ENCODE data around the gene PLPP7.

Gene PLPP7

DNA sequence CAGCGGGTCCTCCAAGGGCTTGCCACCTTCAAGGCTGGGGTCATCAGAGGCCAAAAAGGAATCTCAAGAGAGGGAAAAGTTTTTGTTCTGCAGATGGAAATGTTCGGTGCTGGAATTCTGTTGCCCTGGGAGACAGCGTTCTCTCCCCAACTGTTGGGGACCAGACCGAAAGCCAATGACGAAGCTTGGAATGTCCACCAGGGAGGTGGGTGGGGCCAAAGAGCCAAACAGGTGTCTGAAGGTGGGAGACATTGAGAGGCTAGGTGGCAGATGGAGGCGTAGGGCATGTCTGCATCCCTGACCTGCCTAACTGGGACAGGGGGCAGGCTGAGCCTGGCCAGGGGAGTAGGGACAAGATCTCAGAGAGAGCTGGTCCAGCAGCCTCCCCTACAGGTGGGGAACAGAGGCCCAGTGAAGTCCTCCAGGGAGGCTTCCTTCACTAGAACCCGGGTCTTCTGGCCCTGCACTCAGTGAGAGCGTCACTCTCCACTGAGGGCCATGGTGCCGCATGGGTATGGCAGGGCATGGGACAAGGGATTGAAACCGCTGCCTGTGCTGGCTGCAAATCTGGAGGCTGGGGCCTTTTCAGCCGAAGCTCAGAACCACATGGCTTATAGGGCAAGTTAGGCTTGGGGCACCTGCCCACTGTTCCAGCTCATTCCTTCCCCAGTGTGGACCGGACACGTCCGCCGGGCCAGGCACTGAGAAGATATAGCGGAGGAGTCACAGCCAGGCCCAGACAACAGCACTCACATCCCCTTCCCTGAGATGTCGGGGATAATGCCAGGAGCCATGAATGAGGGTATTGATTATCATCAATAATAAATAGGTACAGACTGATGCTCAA is 8.2 kb upstream of the PLPP7 start:
- DNase-seq (ENCODE audit: low spot score): no peak

DNA sequence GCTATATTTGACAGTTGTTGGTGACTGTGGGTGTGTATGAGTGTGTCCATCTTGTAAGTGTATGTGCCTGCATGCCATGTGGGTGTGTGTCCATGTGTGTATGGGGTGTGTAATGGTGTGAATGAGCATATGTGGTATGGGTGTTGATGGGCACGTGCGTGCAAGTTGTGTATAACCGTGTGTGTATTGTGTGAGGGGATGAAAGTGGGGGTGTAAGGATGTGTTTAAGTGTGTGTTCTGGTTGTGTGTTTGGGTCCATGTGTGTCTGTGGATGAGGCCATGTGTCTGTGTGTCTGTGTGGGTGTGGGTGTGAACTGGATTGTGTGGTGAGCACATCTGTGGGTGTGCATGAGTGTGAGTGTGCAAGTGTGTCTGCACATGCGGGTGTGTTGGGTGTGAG is 7.3 kb upstream of the PLPP7 start:
- no peak for DNase-seq (ENCODE audit: low spot score)

DNA sequence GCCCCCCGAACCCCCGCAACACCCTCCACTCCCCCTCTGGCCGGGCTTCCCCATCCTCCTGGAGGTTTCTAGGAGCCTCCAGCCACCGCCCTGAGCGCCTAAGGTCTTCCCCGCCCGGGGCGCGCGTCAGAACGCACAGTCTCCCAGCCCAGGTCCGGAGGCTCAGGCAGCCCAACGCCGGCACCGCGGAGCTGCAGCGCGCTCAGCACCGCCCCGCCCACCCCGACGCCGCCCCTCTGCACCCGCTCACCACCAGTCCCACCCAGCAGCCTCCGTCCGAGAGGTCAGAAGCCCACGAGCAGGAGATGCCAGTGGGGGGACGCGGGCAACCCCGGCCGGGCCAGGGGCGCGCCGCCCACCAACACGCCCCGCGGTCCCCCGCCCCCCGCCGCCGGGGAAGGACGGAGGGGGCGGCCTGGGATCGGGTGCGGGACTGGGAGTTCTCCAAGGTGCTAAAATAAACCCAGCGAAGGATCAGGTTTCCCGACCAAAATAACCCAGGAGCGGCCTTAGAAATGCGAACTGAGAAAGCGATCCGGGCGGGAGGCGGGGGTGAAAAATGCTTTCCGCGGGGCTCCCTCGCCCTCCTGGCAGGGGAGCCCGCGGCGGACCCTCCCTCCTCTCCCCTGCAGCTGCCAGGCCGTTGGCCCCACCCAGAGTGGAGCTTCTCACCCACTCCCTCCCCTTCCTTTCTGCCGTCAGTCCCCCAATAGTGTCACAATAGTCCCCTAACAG is 6.7 kb upstream of the PLPP7 start:
- no peak for DNase-seq (ENCODE audit: low spot score)

DNA sequence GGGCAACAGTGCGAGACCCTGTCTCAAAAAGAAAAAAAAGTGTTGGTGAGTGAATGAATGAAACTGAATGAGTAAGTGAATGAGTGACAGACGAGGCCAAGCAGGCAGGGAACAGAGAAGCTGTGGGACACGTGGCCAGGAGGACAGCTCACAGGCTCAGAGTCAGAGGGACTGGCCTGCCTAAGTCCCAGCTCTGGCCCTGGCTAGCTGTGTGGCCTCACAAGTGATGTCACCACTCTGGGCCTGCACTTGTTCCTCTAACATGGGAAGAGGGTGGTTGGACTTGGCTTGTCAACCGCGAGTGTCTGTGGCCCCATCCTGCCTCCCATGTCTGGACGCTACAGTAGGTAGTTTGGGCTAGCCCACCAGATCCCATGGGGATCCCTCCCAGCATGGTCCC is 4.7 kb upstream of the PLPP7 start:
- no peak for DNase-seq (ENCODE audit: low spot score)

DNA sequence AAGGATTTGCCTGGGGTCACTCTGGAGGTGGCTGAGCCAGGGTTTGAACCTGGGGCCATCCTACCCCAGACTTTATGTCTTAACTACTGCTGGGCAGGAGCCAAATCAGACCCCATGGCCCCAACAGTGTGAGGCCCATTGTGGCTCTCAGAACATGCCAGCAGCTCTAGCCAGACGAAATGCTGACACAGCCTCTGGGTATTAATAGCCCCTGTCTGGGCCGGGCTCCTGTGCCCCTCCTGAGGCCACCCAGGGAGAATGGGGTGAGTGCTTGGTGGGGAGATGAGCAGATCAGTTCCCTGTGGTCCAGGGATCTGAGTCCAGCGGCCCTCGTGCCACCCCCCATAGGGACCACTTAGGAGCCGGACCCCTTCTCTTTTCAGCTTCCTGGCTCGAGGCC is 2.2 kb upstream of the PLPP7 start:
- no peak for DNase-seq (ENCODE audit: low spot score)

DNA sequence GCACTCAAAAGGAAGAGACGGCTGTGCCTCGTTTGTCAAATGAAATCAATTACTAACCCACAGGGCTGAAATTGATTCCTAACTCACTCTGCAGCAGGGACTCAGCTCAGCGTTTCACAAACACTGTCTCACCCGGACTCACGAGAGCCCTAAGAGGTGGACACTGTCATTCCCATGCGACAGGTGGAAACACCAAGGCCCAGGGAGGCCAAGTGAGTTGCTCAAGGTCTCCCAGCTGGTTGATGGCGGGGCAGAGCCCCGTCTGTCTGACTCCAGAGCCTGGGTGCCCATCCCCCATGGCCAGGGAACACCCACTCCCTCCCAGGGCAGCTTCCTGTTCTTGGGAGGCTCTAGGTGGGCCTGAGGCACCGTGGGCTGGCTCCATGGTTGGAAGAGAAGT is 1.3 kb upstream of the PLPP7 start:
- no peak for DNase-seq (ENCODE audit: low spot score)

DNA sequence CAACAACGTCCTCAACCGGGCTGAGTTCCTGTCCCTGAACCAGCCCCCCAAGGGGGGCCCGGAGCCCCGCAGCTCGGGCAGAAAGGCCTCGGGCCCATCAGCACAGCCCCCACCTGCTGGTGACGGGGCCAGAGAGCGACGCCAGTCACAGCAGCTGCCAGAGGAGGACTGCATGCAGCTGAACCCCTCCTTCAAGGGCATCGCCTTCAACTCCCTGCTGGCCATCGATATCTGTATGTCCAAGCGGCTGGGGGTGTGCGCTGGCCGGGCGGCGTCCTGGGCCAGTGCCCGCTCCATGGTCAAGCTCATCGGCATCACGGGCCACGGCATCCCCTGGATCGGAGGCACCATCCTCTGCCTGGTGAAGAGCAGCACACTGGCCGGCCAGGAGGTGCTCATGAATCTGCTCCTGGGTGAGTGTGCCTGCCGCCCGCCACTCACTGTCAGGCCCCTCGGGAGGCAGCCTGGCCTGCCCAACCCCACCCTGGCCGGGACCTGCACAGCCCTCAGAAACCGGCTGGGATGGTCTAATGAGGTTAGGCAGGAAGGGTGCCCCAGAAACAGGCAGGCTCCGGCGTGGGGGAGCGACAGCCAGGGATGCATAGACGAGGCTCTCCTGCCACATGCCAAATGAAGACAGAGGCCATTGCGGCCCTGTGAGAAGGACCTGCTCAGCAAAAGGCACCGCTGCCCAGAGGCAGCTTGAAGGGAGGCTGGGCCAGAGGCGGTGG is 678 bp downstream of the PLPP7 start:
- DNase-seq (ENCODE audit: low spot score): no peak

DNA sequence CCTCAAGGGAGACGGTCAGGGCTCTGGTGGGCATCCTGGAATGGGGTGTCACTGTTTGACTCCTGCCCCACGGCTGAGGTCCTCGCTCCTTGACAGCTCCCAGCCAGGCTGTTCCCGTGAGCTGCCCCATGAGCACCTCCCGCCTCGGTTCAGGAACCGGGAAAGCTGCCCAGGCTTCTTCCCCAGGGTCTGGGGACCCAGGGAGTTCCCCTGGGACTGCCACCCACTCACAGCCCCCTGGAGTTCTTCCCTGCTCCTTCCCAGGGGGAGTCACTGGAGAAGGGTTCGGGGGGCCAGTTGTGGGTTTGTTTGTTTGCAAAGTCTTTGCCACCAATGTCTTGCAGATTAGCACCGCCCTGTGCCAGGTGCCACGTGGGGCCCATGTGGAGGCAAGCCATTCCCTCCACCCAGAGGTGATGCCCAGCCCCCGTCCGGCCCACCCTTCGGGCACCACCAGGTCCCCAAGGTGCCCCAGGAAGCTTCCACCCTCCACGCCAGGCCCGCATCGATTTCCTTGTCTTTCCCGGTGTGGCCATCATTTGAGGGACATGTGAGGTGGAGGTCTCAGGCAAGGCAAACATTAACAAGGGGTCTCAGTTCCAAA is 1.3 kb downstream of the PLPP7 start:
- no peak for DNase-seq (ENCODE audit: low spot score)

DNA sequence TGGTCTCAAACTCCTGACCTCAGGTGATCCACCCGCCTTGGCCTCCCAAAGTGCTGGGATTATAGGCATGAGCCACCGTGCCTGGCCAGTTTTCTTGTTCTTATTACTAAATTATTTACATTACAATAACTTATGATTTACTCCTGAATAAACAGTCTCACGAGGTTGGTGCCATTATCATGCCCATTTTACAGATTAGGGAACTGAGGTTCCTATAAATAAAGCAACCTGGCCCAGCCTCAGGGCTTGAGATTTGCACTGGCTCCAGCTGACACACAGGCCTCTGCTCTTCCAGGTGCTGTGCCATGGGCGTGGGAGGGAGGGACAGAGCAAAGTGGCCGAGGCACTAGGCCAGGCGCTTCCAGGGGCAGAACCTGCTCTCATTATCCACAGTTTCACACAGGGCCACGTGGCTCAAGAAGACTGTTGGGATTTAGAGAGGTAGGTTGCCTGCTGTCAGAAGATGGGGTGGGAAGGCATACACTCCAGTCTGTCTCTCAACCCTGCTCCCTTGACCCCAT is 2.3 kb downstream of the PLPP7 start:
- DNase-seq (ENCODE audit: low spot score): no peak

DNA sequence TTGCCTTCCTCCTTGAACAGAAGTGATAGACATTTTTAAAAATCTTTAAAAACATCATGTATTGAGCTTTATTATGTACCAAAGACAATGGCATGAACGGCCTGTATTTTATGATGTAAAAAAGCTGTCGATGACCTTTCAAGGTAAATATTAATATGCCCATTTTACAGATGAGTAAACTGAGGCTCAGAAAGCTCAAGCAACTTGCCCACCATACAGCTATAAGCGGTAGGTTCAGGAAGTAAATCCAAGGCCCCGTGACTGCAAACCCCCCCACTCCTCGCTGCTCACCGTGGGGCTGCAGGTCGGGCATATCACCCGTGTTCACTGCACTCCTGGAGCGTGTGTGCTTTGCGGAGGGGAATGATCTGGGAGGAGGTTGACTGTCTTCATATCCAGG is 3.4 kb downstream of the PLPP7 start:
- no peak for DNase-seq (ENCODE audit: low spot score)

DNA sequence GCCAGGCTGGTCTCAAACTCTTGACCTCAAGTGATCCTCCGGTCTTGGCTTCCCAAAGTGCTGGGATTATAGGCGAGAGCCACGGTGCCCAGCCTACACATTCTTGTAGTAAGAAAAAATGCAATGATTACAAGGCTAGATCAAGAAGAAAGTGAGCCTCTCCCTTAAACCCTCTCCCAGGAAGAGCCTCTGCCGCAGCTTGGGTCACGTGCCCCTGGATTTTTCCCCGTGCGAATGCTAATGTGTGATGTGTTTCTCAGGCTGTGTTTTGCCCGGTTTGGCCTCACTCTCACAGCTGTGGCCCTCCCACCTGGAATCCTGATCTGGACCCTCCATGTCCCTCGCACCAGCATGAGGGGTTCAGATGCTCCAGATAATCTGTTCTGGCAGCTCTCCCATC is 6.9 kb downstream of the PLPP7 start:
- no peak for DNase-seq (ENCODE audit: low spot score)

DNA sequence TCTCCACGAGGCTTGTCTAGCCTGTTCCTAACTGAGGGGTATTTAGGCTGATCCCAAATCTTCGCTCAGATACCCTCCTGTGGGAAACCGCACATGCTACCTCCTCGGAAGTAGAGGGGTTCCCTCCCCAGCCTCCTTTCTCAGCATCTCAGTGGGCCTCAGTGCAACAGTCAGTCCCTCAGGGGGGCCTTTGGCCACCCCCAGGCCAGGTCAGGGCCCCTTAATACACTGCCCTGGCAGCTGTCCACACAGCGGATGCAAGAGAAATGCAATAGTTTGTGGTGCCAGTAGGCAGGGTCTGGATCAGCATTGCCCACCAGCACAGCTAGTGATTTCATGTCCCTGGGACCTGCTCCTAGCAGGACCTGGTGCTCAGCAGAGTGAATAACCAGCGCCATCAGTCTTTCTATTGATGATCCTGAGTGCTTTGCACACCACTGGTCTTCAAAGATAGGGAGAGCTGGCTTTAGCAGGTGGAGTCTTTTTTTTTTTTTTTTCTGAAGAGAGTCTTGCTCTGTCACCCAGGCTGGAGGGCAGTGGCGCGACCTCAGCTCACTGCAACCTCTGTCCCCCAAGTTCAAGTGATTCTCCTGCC is 7.5 kb downstream of the PLPP7 start:
- no peak for DNase-seq (ENCODE audit: low spot score)

DNA sequence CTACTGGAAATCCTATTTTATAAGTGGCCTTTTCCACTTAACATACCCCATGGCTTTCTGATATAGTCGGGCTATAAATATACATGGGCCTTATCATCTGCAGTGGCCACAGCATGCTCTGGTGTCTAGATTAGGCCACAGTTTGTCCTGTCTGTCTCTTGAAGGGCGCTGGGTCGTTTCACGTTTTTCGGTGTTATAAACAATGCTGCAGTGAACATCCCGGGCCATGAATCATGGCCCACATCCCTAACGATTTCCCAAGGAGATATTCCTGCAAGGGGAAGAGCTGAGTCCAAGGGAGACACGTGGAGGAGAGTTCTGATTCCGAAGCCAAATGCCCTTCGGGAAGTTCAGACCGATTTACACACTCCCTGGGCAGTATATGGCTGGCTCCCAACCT is 8.4 kb downstream of the PLPP7 start:
- no peak for DNase-seq (ENCODE audit: low spot score)

DNA sequence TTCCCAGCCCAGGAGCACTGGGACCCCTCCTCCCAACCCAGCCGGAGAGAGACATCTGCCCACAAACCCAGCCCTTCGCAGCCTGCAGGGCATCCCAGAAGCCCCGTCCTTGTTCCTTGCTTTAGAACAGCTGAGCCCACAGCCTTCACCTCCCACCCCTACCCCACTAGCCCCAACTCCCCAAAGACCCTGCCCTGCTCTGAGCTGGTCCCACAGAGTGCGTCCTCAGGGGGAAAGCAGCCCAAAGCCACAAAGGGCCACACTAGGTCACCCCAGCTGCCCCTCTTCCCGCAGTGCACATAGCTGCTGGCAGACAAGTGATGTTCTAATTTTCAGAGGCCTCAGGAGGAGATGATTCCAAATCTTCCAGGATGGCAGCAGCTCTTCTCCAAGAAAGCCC is 8.8 kb downstream of the PLPP7 start:
- no peak for DNase-seq (ENCODE audit: low spot score)

DNA sequence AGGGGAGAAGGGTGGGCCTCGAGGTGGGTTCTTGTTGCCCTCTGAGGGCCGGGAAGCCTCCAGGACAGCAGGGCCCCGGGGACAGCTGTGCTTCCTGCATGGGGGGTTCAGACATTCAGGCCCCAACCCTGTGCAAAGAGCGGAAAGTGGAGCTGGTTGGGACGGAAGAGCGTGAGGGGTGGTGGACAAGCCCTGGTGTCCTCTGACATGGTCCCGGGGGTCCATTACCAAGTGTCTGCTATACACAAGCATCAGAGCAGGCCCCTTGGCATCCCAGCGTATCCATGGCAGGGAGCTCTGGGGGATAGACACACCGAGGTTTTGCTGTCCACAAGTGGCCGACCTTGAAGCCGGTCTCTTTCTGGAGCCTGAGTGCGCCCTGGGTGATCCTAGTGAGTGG is 9.3 kb downstream of the PLPP7 start:
- no peak for DNase-seq (ENCODE audit: low spot score)

DNA sequence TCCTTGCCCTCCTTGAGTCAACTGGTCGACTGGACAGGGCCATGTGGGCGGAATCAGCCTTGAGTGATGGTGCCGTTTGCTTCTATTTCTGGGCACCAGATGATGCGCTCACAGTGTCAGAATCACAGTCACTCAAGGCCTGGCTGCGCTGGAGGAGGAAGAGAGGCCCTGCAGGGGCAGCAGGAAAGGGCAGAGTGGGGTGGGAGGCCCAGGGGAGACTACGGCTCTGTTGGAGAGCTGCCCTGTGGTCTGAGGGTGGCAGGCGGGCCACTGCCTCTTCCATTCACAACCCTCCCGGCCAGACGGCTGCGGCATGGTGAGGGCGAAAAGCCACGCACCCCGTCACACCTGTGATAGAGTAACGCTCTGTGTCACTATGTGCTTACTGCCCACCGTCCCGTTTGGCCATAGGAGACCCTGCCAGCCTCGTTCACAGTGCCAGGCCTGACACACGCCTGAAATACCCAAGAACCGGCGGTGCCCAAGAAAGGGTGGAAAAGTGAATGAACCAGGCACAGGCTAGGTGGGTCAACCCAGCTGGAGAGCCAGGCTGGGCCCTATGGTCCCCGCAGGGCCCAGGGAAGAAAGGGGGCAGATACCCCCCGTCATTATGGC is 9.9 kb downstream of the PLPP7 start:
- DNase-seq (ENCODE audit: low spot score): no peak

DNA sequence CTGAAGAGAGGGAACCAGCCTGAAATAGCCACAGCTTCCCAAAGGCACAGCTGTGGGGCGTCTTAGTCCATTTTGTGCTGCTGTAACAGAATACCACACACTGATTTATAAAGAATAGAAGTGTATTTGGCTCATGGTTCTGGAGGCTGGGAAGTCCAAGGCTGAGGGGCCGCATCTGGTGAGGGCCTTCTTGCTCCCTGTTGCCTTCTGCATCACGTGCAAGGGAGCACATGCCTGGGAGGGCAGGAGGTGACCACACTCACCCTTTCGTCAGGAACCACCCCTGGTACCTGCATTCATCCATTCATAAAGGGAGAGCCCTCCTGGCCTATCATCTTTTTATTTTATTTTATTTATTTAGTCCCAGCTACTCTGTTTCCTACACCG is 10.4 kb downstream of the PLPP7 start:
- no peak for DNase-seq (ENCODE audit: low spot score)

DNA sequence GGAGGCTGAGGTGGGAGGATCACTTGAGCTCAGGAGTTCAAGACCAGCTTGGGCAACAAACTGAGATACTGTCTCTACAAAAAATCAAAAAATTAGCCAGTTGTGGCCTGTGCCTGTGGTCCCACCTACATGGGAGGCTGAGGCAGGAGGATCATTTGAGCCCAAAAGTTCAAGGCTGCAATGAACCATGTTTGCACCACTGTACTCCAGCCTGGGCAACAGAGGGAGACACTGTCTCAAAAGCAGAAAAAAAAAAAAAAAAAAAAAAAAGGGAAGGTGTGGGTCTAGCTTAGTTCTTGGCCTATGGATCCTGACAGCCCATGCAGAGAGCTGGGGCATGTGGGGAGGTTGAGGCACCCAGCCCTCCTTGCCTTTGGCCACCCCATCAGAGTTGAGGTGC is 10.9 kb downstream of the PLPP7 start:
- DNase-seq (ENCODE audit: low spot score): no peak

DNA sequence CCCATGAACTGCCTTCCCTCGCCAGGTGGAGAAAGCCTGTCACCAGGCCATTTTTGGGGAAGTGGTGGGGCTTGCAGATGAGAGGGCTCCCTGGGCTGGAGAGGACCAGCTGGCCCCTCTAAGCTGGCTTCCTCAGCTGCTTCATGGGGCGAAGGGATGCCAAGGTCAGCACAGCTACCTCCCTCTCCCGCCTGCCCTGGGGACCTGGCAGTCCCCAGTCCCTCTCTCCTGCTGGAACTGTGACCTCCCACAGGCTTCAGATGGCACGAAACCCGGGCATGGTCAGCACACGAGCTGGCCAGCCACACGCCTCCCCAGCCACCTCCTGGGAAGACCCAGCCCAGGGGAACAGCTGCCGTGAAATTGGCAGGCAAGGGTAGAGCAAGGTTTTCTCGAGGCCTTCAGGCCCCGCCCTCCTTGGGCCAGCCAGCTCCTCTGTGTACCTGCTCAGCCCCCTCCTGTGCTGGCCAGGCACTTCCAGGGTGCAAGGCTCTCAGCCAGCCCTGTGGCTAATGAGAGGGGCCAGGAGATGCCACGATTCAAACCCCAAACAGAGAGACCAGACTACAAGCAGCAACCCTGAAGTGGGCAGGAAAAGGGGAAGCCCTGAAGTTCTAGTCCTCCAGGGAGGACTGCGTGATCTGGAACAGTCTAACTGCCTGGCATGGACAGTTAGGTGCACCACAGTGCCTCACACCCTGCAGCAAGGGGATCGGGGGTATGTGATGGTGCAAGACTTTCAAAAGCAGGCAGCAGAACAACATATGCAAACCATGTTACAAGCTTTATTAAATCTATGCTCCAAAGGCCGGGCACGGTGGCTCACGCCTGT is 12.9 kb downstream of the PLPP7 start:
- no peak for DNase-seq (ENCODE audit: low spot score)

All from left forelimb (tissue), 1 donor.